HG02970 (cell line): Measurements from ENCODE around the gene NEDD4L.
"Not testable (repeated sequence)": the region's sequence is repeated elsewhere in the genome, so short reads cannot be mapped to it uniquely, and the experiment has no call there.

ENCODE experiments used
- ATAC-seq: cut with Tn5 transposase; IDR thresholded peaks from one replicate; pipeline ENCODE4 v1.9.1; 2021; ENCODE audit warnings: mild to moderate bottlenecking, moderate library complexity, moderate number of reproducible peaks; ENCODE audit not compliant: unreplicated experiment, low FRiP score

The NEDD4L gene

GRCh38 chr18:58043491-58044369 lies at the start of gene NEDD4L:
TSS of gene NEDD4L (plus strand) at chr18:58044226. CDS start at chr18:58044661, 435 bp downstream.
- peak; percentile 61 for ATAC-seq

GRCh38 chr18:57995331-57995730 lies 48.7 kb upstream of the NEDD4L start:
- no peak for ATAC-seq

- ATAC-seq = not testable (repeated sequence)
Observed at GRCh38 chr18:57996894-57997293, 47.1 kb upstream of the NEDD4L start.

GRCh38 chr18:57997820-57998219 lies 46.2 kb upstream of the NEDD4L start:
- no peak for ATAC-seq

- no peak for ATAC-seq
Observed at GRCh38 chr18:57998461-57998860, 45.6 kb upstream of the NEDD4L start.

GRCh38 chr18:58004317-58004716 lies 39.7 kb upstream of the NEDD4L start:
- ATAC-seq = no peak

- ATAC-seq = no peak
Observed at GRCh38 chr18:58005011-58005410, 39.0 kb upstream of the NEDD4L start.

- ATAC-seq = no peak
Observed at GRCh38 chr18:58005885-58006523, 38.0 kb upstream of the NEDD4L start.

GRCh38 chr18:58009166-58009565 lies 34.9 kb upstream of the NEDD4L start:
- ATAC-seq = no peak

GRCh38 chr18:58010265-58010664 lies 33.8 kb upstream of the NEDD4L start:
- ATAC-seq = no peak

- ATAC-seq = no peak
Observed at GRCh38 chr18:58012356-58012755, 31.7 kb upstream of the NEDD4L start.

GRCh38 chr18:58013241-58014211 lies 30.5 kb upstream of the NEDD4L start:
- ATAC-seq = no peak

- peak; percentile 89 for ATAC-seq
Observed at GRCh38 chr18:58015065-58015780, 28.8 kb upstream of the NEDD4L start.

GRCh38 chr18:58017267-58017666 lies 26.8 kb upstream of the NEDD4L start:
- ATAC-seq = no peak

- ATAC-seq = no peak
Observed at GRCh38 chr18:58020567-58021107, 23.4 kb upstream of the NEDD4L start.

- ATAC-seq = no peak
Observed at GRCh38 chr18:58021504-58021903, 22.5 kb upstream of the NEDD4L start.

GRCh38 chr18:58023108-58023507 lies 20.9 kb upstream of the NEDD4L start:
- ATAC-seq = no peak

GRCh38 chr18:58024139-58024538 lies 19.9 kb upstream of the NEDD4L start:
- no peak for ATAC-seq

GRCh38 chr18:58025205-58025604 lies 18.8 kb upstream of the NEDD4L start:
- ATAC-seq = no peak

- ATAC-seq = no peak
Observed at GRCh38 chr18:58025733-58026132, 18.3 kb upstream of the NEDD4L start.
